Astrocyte of the cerebellum (primary cell): Measurements from ENCODE around the gene ADAMTS2.

Source experiments
- DNase-seq: peaks from one replicate; pipeline ENCODE4 v3.0.0-alpha.2; 2011; ENCODE audit warnings: low read depth
- H3K4me3 ChIP-seq: 2 replicates; pipeline ENCODE4 v1.5.1; 2011; ENCODE audit warnings: mild to moderate bottlenecking, low read depth, low read length, moderate library complexity
- CTCF ChIP-seq: IDR thresholded peaks from 2 replicates; pipeline ENCODE4 v1.5.1; 2012; ENCODE audit warnings: low read length, low read depth, moderate library complexity, mild to moderate bottlenecking; ENCODE audit errors: missing control alignments
- in situ Hi-C: cut with HindIII; loops from 2 replicates; pipeline ENCODE4 v1.10.0; 2017; ENCODE audit warnings: low sequenced_read_pairs

The ADAMTS2 gene

DNA sequence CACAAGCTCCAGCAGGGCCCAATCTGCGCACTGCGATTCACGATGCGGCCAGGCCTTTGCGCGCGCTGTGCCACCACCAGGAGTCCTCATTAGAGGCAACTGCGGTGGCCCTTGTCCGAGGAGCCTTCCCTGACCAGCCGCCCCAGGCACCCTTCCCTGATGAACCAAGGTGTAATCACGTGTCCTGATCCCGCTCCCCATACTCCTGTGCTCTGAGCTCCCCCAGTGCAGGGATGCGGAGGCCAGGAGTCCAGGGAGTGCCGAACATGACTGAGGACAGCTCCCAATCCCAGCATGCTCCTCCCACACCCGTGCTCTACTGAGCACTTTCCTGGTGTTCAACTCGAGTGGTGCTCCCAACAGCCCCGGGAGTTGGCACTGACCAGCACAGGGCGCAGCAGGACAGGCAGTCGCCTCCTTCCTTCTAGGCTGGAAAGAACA lies 150.3 kb downstream of the ADAMTS2 start:
- DNase-seq, result no peak
- no peak overlapping the region for H3K4me3 ChIP-seq
- no peak for TF ChIP-seq CTCF
- in situ Hi-C loops, result no loop called here

GRCh38 chr5:179194201-179194910 lies 150.9 kb downstream of the ADAMTS2 start:
- no peak for DNase-seq
- in situ Hi-C loops, result no loop called here
- TF ChIP-seq CTCF, result no peak
- H3K4me3 ChIP-seq, result no peak overlapping the region

DNA sequence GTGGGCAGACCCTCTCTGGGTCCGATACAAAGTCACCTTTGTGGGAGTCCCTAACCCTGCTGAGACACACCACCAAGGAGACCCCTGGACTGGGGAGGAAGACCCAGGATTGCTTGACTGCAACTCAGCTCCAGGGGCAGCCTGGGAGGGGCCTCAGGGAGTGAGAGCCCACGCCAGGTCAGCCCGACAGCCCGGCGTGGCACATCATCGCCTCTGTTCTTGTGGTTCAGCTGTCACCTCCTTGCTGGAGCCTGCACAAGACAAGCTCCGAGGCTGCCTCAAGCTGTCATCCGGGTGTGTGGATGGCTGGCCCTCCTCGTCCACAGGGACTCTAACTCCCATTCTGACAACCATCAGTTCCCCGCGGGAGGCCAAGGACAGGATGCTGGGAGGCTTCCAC lies 151.5 kb downstream of the ADAMTS2 start:
- no peak for TF ChIP-seq CTCF
- in situ Hi-C loops, result no loop called here
- H3K4me3 ChIP-seq, result no peak overlapping the region
- no peak for DNase-seq

DNA sequence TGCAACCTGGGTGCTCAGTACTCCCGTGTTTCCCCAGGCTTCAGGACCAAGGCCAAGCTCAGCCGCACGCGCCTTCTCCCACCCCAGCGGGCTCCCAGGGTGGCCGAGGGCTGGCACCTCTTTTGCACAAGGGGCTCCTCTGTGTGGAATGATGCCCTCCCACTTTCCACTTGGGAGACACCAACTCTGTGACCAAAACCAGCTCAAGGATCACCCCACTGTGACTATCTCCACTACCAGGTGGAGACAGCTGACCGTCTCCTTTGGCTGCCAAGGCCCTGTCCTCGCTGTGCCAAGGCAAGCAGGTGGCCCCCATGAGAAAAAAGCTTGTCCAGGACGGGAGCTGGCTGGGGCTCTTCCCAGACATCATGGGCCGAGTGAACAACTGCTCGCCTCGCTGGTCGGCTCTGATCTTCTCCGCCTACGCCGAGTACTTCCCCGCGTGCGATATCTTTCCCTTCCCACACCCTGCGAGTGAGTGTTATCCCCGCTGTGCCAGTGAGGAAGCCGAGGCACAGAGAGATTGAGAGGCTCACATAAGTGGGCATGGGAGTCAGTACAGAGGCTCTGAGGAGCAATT lies 152.3 kb downstream of the ADAMTS2 start:
- TF ChIP-seq CTCF, result no peak
- H3K4me3 ChIP-seq, result no peak overlapping the region
- in situ Hi-C loops, result no loop called here
- DNase-seq, result no peak

- in situ Hi-C loops, result no loop called here
- DNase-seq, result no peak
- no peak for TF ChIP-seq CTCF
- no peak overlapping the region for H3K4me3 ChIP-seq
Measured at GRCh38 chr5:179192185-179192890, 152.9 kb downstream of the ADAMTS2 start.

- no peak for TF ChIP-seq CTCF
- in situ Hi-C loops, result no loop called here
- DNase-seq, result no peak
- no peak overlapping the region for H3K4me3 ChIP-seq
Measured at GRCh38 chr5:179191506-179192184, 153.6 kb downstream of the ADAMTS2 start.
